Epithelial cell of proximal tubule (primary cell): ENCODE measurements around the gene AOAH. TPM values are rescaled to one million over a fixed set of nuclear protein-coding genes. Genes with fewer than 3 reads are reported as not detected.
A peak's percentile ranks its signal among the peaks of the same experiment; 100 is the strongest.

ENCODE experiments used
- DNase-seq: peaks from one replicate; pipeline ENCODE4 v3.0.0-alpha.2; 2011; ENCODE audit warnings: low read depth
- H3K4me3 ChIP-seq: 2 replicates; pipeline ENCODE4 v1.5.1; 2011; ENCODE audit warnings: low read depth, mild to moderate bottlenecking, low read length
- total RNA-seq: library from RNA; depleted of rRNA; stranded (reverse); fragments of >200 nt; gene quantifications from 2 replicates; pipeline ENCODE4 v1.2.3, GENCODE V29; 2015
- TF ChIP-seq, protein P1 (sequence below): conservative IDR thresholded peaks from 2 replicates; pipeline ENCODE4 v1.5.1; 2012; ENCODE audit warnings: low read depth, mild to moderate bottlenecking, low read length

AOAH gene
- total RNA-seq, 1 donor from 2014 or later = 1.2 TPM

GRCh38 chr7:36602934-36603887 lies 121.1 kb downstream of the AOAH start:
- H3K4me3 ChIP-seq = no peak overlapping the region
- TF ChIP-seq, protein P1, sequence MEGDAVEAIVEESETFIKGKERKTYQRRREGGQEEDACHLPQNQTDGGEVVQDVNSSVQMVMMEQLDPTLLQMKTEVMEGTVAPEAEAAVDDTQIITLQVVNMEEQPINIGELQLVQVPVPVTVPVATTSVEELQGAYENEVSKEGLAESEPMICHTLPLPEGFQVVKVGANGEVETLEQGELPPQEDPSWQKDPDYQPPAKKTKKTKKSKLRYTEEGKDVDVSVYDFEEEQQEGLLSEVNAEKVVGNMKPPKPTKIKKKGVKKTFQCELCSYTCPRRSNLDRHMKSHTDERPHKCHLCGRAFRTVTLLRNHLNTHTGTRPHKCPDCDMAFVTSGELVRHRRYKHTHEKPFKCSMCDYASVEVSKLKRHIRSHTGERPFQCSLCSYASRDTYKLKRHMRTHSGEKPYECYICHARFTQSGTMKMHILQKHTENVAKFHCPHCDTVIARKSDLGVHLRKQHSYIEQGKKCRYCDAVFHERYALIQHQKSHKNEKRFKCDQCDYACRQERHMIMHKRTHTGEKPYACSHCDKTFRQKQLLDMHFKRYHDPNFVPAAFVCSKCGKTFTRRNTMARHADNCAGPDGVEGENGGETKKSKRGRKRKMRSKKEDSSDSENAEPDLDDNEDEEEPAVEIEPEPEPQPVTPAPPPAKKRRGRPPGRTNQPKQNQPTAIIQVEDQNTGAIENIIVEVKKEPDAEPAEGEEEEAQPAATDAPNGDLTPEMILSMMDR = no peak
- DNase-seq = no peak

GRCh38 chr7:36602511-36602910 lies 121.8 kb downstream of the AOAH start:
- no peak for DNase-seq
- H3K4me3 ChIP-seq = no peak overlapping the region
- TF ChIP-seq, protein P1 = no peak

DNA sequence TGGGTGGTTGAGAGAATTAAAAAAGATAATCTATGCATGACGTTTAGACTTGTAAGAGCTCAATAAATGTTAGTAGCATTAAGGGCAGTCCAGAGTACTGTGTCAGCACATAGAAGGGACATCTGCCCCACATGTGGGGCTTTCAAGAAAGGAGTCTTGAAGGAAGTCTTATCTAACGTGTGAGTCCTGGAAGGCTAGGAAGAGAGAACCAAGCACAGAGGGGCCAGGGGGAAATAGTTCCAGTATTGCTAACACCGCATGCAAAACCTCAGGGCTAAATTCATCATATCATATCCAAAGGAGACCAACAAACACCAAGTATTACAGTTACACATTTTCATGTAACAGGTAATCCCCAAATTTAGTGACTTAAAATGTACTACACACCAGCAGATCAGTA lies 122.7 kb downstream of the AOAH start:
- DNase-seq = no peak
- no peak overlapping the region for H3K4me3 ChIP-seq
- TF ChIP-seq, protein P1 = no peak

DNA sequence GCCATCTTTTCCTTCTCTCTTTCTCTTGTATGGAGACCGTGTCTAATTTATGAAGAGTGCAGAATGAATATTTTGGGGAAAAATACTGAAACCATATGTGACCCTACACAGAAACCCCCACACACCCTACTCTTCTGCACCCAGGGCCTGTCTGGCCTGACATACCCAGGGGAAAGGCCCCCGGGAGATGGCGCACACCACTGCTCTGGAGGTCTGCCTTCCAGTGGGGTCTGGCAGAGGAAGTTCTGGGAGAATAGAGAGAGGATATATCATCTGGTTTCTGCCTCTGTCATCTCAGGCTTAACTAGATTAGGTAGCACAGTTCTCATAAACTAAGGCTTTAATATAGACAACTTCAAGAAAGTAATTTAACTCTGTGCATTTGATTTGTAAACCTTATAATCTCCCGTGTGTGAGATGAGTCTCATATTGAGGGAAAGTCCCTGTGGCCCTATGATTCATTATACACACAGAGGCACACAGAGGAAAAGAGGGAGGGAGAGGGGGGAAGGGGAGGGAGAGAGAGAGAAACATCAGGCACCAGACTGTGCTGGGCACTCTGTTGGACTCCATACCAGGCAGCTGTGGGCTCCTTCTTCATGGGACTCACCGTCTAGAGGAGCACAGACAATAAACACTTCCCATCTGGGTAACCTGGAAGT lies 123.3 kb downstream of the AOAH start:
- no peak overlapping the region for H3K4me3 ChIP-seq
- TF ChIP-seq, protein P1 = peak; percentile 15
- DNase-seq = peak; percentile 45

DNA sequence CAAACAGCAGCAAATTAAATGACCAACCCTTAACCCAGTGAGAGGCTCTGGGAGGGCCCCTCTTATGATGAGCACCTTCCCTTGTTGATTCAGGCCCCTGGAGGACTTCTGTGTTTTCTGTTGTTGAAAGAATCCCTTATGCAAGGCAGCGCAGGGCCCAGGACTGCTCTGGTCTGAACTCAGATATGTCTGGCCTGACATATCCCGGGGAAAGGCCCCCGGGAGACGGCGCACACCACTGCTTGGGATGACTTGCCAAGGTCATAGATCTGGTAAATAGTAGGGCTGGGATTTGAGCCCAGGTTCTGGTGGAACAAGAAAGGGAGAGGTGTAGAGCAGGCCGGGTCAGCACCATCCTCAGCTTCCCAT lies 124.0 kb downstream of the AOAH start:
- TF ChIP-seq, protein P1 = no peak
- DNase-seq = no peak
- H3K4me3 ChIP-seq = no peak overlapping the region

GRCh38 chr7:36599645-36600313 lies 124.5 kb downstream of the AOAH start:
- no peak overlapping the region for H3K4me3 ChIP-seq
- no peak for DNase-seq
- TF ChIP-seq, protein P1 = no peak
